OCI-LY7 (cell line): ENCODE data around the gene ITGAE.

ENCODE experiments used
- CTCF ChIP-seq: fragments of 200-600 bp; sonication (generic); conservative IDR thresholded peaks from 2 replicates; pipeline ENCODE4 v1.5.1; 2014; ENCODE audit warnings: mild to moderate bottlenecking, antibody characterized with exemption, low read length, moderate library complexity, mixed read lengths
- EZH2phosphoT487 ChIP-seq: fragments of 200-600 bp; sonication (generic); IDR thresholded peaks from 2 replicates; pipeline ENCODE4 v1.6.1; 2018; ENCODE audit warnings: low read depth, borderline replicate concordance, mild to moderate bottlenecking, mixed run types, antibody characterized with exemption, low read length, moderate library complexity, mixed read lengths

- TF ChIP-seq CTCF (no peak), EZH2phosphoT487 (no peak)
Observed at GRCh38 chr17:3768341-3768740, 32.6 kb downstream of the ITGAE start.
